Stimulated activated naive CD4-positive, alpha-beta T cell treated with Interleukin-2 at 50 U/mL for 16 hours (primary cell): Measurements from ENCODE around the gene RBM11.

ENCODE experiments used
- DNase-seq: peaks from one replicate; lab custom pipeline; 2025; lab: John Stamatoyannopoulos, UW

The RBM11 gene

DNA sequence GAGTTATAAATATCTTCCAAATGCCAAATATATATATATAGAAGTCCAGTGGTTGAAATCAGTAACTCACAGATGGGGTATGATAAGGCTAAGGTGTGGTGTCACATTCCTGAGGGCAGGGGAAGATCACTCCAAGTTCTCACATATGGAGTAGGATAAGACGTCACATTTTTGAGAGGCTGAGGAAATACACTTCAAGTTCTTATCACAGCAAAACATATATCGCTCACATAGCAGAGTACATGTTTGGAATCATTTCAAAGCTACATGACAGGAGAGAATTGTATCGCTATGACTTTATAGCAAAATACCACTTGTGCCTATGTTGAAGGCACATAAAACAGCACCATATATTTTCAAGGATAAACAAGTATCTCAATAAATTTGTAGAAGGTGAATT is 55.1 kb downstream of the RBM11 start:
- DNase-seq, result no peak

DNA sequence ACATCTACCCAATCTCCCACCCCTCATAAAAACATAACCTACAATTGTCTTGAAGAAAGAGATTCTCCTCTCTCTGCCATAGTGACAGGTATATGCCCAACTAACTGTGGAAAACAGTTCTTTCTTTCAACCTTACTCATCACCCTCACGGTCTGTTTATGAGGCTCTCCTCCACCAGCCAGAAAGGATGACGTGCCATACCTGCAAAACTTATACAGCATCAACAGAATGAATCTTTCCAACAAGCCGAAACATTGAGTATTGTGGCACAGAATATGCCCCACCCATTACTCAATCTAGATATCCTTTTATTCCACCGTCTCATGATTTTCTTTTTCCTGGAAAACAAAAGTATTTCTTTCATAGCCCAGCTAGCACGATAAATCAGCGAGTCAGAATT is 55.7 kb downstream of the RBM11 start:
- DNase-seq, result no peak

DNA sequence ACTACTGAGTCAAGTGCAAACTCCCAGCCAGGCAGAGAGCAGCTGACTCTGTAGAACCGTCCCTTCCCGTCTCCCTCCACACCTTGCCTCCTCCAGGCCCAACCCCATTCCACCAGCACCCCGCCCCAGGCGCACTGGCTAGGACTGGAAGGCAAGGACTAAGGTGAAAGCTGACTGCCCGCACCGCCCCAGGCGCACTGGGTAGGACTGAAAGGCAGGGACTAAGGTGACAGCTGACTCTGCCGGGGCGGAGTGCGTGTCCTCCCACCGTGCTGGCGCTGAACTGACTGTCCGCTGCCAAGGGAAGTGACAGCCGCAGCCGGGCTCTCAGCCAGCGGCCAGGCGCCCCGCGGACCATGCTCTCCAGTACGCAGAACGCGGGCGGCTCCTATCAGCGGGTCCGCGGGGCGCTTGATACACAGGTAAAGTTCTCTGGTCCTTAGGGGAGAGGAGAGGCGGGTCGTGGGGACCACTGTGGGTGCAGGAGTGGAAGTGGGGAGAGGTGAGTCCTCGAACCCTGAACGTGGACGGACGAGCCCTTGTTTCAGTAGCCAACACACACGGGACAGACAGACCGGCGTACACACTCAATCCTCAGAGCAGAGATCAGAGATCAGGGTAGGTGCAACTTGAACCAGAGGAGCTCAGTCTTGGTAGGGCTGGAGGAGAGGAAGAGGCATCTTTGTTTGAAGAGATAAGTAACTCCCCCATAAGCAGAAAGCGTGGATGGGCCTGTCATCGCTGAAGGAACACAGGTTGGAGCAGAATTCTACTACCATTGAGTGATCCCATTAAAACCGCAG is 58.0 kb downstream of the RBM11 start:
- no peak for DNase-seq

DNA sequence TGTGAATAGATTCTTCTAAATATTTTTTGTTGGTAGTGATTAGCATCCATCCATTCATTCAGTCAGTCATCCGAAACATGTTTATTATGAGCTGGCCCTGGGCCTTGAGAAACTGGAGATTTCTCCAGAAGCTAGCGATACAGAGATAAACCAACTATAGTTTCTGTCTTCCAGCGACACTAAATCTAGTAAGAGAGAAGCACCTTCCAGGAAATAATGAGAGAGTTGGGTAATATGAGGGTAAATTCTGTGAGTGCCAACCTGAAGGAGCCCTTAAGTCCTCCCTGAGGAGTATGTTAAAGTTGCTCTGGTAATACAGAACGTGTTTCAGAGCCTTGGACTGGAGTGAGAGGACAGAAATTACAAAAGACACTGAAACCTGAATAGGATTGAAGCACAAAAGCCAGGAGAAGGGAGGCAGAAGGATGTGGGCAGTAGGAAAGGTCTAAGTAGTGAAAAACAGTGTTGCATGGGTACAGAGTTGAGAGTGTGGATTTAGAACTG is 59.8 kb downstream of the RBM11 start:
- no peak for DNase-seq
